Cardiac fibroblast (primary cell): Measurements from ENCODE around the gene UBE2S.

ENCODE experiments used
- DNase-seq, 2 donors: peaks; one replicate each; pipeline versions ENCODE4 v3.0.0 to v3.0.0-alpha.2; 2010; ENCODE audit warnings: low read depth in 2 of 2
- H3K4me3 ChIP-seq, 2 donors: replicated peaks in 1 of 2; 1 replicate in 1 of 2; 2 replicates in 1 of 2; pipeline ENCODE4 v1.5.1; 2011; ENCODE audit warnings: low read depth in 2 of 2, low read length in 2 of 2, mild to moderate bottlenecking in 2 of 2, moderate library complexity in 1 of 2
- TF ChIP-seq, protein P1 (sequence below): IDR thresholded peaks from one replicate; pipeline ENCODE4 v1.5.1; 2011; ENCODE audit warnings: low read depth, mild to moderate bottlenecking, low read length, inconsistent platforms

The UBE2S gene

DNA sequence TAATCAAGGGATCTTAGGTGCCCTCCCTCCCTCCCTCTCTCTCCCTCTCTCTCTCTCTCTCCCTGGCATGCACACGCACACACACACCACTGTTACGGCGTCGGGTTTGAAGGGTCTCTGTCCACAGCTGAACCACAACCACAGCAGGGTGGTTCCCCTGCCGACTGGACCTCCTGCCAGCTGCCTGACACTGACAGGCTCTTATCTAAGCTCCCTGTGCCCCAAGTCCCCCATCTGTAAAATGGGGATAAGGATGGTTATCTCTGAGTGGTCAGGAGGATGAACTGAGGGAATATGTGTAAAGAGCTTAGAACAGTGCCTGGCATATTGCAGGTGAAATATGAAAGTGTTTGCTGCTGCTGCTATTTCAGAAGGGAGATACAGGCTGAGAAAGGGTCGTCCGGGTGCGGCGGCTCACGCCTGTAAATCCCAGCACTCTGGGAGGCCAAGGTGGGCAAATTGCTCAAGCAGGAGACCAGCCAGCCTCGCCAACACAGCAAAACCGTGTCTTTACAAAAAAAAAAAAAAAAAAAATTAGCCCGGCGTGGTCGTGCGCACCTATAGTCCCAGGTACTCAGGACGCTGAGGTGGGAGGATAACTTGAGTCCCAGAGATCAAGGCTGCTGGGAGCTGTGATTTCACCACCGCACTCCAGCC lies 36.4 kb upstream of the UBE2S start:
- TF ChIP-seq, protein P1, sequence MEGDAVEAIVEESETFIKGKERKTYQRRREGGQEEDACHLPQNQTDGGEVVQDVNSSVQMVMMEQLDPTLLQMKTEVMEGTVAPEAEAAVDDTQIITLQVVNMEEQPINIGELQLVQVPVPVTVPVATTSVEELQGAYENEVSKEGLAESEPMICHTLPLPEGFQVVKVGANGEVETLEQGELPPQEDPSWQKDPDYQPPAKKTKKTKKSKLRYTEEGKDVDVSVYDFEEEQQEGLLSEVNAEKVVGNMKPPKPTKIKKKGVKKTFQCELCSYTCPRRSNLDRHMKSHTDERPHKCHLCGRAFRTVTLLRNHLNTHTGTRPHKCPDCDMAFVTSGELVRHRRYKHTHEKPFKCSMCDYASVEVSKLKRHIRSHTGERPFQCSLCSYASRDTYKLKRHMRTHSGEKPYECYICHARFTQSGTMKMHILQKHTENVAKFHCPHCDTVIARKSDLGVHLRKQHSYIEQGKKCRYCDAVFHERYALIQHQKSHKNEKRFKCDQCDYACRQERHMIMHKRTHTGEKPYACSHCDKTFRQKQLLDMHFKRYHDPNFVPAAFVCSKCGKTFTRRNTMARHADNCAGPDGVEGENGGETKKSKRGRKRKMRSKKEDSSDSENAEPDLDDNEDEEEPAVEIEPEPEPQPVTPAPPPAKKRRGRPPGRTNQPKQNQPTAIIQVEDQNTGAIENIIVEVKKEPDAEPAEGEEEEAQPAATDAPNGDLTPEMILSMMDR = no peak
- no peak overlapping the region for H3K4me3 ChIP-seq
- DNase-seq = no peak

DNA sequence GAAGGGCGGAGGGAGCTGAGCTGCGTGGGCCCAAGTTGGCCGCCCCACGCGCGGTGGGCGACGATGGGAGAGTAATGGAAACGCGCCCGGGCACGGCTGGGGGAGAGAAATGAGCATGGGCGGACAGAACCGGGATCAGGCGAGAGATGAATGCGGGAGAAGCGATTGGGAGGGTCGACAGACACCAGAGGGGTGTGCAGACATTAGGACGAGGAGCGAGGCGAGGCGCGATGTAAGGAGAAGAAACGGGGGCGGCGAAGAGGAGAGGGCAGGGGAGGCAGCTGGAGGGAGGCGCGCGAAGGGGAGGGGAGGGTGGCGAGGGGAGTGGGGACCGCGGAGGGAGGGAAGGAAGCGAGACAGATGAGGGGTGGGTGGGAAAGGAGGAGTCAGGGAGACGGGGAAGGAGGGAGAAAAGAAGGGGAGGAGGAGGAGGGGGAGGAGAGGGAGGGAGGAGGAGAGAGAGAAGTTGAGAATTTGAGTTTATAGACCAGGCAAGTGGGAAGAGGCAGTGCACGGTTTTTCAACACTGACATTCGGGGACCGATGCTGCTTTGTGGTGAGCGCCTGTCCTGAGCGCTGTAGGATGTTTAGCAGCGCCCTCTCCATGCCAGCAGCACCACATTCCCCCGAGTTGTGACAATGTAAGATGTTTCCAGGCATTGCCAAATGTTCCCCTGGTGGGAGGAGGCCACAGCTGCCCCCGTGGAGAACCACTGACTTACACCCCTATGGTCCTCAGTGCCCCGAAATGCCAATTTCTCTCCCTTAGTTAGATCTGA lies 35.6 kb upstream of the UBE2S start, which contains the start of gene SHISA7:
Gene SHISA7, minus strand, starts transcription at position 256 of the 779 bp plus-strand sequence. CDS start 437 bp downstream, outside the sequence.
- no peak within 1 kb of the TSS for H3K4me3 ChIP-seq
- no peak for DNase-seq
- TF ChIP-seq, protein P1 = no peak

DNA sequence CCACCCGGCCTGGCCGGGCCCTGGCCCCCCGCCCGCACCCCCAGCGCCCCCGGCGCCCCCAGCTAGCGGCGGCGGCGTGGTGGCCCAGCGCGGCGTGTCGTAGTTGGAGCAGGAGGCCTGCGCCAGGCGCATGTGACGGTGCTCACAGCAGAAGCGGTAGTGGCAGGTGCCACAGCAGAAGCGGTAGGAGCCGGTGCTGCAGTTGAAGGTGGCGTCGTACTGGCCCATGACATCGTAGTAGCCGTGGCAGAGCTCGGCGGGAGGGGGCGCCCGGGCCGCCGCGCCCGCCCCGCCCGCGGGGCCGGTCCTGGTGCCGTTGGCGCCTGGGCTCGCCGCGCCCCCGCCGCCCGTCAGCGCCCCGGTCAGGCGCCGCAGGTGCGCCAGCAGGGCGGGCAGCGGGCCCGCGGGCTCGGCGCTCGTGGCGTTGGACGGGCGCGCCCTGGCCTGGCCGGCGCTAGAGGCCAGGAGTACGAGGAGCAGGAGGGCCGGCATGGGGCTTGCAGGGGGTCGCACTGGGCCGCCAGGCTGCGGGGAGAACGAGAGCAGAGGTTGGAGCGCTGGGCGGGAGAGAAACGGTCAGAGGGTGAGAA lies 34.9 kb upstream of the UBE2S start:
- no peak overlapping the region for H3K4me3 ChIP-seq
- DNase-seq = no peak
- TF ChIP-seq, protein P1 = no peak

DNA sequence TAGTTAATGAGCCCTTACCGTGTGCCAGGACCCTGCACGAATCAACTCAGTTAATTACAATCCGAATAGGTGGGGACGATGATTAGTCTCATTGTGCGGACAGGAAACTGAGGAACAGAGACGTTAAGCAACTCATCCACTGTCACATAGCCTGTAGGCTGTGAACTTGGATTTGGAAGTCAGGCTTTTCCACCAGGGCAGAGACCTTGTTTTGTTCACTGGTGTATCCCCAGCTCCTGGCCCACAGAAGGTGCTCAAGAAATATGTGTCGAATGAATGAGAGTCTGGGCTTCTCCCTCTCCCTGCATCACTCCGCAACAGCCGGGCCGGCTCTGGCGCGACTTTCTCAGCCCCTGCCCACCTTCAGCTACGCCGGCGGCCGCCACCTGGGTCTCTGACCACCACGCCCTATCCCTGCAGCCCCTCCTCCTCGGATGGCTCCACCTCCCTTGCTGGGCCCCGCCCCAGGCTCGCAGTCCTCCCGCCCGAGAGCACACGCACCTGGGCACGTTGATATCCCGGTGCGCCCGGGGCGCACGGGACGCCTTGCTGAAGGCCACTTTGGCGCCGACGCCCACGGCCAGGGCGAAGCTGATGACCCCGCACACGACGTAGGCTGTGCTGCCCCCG lies 34.2 kb upstream of the UBE2S start:
- TF ChIP-seq, protein P1 = no peak
- DNase-seq = no peak
- no peak overlapping the region for H3K4me3 ChIP-seq

DNA sequence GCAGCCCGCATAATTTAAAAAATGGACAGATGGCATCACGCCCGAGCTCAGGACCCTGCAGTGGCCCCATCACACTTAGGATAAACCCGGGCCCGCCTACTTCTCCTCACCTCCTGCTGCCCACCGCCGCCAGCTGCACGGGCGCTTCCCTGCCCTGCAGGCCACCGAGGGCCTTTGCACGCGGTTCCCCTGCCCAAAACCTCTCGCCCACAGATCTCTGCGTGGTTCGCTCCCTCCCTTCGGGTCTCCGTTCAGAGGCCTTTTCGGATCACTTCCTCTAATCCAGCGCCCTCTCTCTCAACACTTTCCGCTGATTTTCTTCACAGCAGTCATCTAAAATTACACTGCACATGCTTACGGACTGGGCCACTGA lies 33.7 kb upstream of the UBE2S start:
- no peak overlapping the region for H3K4me3 ChIP-seq
- TF ChIP-seq, protein P1 = no peak
- no peak for DNase-seq

DNA sequence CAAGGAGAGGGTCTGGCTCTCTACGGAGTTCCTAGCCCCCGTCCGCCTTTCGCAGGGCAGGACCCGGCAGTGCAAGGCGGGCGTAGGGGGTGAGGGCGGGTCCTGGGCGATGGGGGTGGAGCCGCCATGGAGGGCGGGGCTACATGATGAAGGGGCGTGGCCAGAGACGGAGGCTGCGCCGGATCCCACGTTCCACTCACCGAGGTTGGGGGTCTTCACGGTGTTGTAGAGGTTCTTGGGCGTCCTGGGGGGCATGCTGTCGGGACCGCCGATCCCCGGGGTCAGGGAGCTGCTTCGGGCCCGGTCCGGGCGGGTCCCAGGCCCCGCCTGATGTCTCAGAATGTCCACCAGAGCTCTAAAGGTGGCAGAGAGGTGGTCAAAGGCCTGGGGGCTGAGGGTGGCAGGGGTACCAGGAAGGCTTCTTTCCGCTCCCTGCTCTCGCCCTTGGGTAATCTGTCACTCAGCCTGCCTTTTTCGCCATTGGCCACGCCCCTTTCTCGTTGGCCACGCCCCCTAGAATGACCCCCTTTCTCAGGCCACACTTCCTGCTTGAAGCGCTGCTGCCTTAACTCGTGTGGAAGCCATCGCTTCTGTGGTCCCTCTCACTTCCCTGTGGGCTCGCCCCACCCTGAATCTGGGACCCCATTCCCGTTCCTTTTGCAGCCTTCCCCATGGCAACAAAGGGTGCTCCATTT lies 33.0 kb upstream of the UBE2S start:
- DNase-seq = no peak
- H3K4me3 ChIP-seq = no peak overlapping the region
- TF ChIP-seq, protein P1 = no peak
